Measurements from ENCODE around the gene CAMSAP1. TPM values are rescaled to one million over a fixed set of nuclear protein-coding genes. Genes with fewer than 3 reads are reported as not detected.
"Not testable (repeated sequence)": the region's sequence is repeated elsewhere in the genome, so short reads cannot be mapped to it uniquely, and the experiment has no call there.

Gene CAMSAP1
- total and polyA plus RNA-seq, 10 of the 15 experiments (the other 5 are each of a cell fraction or from before 2014, with no cell fraction given): 1.4 to 24.7 (median 8.0) TPM

DNA sequence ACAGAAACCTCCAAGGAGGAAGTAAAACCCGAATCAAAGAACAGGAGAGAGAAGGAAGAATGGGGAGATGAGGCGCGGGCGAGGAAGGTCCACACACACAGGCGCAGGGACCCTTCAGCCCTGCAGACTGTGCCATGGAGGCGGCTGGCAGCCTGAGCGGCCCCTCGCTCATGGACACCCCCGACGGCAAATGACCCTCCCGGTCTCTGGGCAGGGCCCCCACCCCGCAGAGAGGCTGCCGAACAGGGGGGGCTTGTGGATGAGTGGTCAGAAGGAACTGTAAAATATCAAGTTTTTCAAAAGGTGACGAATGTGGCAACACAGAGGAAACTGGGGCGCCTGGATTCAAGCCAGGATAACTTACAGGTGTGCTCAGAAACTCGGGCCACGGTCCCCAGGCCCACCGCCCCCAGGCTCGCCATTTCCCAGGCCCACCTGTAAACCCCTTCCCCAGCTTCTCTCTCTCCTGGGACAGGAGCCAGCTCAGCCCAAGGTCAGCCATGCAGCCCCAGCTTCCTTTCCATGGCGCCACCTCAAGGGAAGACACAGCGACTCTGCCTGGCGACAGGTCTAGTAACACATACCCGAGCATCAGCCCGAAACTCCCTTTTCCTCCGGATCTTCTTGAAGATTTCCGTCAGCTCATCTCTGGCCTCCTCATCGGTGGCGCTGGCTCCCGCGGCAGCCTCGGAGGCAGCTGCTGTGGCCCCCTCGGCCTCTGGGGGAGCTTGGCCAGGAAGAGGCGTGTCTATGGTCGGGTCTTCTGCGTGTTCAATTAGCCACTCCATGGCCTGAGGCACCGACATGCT is 37.3 kb upstream of the CAMSAP1 start (continued):
- TF ChIP-seq NRF1 (conservative IDR thresholded peaks at IDR 0.05; ENCODE audit: low read depth, low read length): no peak
- TF ChIP-seq IKZF1 (conservative IDR thresholded peaks at IDR 0.05): no peak
- TF ChIP-seq SPI1 (IDR thresholded peaks at IDR 0.05; ENCODE audit: borderline replicate concordance, insufficient read depth, low read depth, low read length): no peak
- TF ChIP-seq FOXK2 (IDR thresholded peaks at IDR 0.05): no peak
- no peak for TF ChIP-seq NFIC (IDR thresholded peaks at IDR 0.05; ENCODE audit: low read depth, low read length)
- no peak for TF ChIP-seq RBBP5 (conservative IDR thresholded peaks at IDR 0.05)
- TF ChIP-seq, protein P1, sequence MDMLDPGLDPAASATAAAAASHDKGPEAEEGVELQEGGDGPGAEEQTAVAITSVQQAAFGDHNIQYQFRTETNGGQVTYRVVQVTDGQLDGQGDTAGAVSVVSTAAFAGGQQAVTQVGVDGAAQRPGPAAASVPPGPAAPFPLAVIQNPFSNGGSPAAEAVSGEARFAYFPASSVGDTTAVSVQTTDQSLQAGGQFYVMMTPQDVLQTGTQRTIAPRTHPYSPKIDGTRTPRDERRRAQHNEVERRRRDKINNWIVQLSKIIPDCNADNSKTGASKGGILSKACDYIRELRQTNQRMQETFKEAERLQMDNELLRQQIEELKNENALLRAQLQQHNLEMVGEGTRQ (IDR thresholded peaks at IDR 0.05; ENCODE audit: borderline replicate concordance, low read depth, low read length): no peak

DNA sequence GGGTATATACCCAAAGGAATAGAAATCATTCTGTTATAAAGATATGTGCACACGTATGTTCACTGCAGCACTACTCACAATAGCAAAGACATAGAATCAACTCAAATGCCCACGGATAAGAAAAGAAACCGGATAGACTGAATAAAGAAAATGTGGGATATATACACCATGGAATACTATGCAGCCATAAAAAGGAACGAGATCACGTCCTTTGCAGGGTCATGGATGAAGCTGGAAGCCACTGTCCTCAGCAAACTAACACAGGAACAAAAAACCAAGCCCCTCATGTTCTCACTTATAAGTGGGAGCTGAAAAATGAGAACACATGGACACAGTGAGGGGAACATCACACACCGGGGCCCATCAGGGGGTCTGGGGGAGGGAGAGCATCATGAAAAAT is 36.3 kb upstream of the CAMSAP1 start:
- H3K4me2 ChIP-seq (ENCODE audit: control insufficient read depth, insufficient read depth); H3K79me2 ChIP-seq (ENCODE audit: control insufficient read depth, insufficient read depth, low read length); DNase-seq (ENCODE audit: low read depth, low spot score); RAD21 ChIA-PET (ENCODE audit: unreplicated experiment); H3K9ac ChIP-seq (ENCODE audit: control insufficient read depth, insufficient read depth, low read length); H3K27me3 ChIP-seq (replicated peaks in 1 of 2; ENCODE audit: control insufficient read depth in 2 of 2, insufficient read depth in 2 of 2, low read length in 1 of 2); H3K9me3 ChIP-seq (replicated peaks; ENCODE audit: control insufficient read depth, insufficient read depth, low read length); BruUV-seq (replicated peaks); H2AFZ ChIP-seq (ENCODE audit: control insufficient read depth, low read depth, low read length); H3K27ac ChIP-seq (ENCODE audit: control insufficient read depth, insufficient read depth); H4K20me1 ChIP-seq (ENCODE audit: control insufficient read depth, insufficient read depth); in situ Hi-C loops (cut with MboI); H3K4me1 ChIP-seq (ENCODE audit: control insufficient read depth, insufficient read depth, low read length); FAIRE-seq; CTCF ChIA-PET; POLR2A ChIA-PET; ATAC-seq; H3K4me3 ChIP-seq; intact Hi-C loops (cut with micrococcal nuclease; ENCODE audit: unreplicated experiment); SMC1A ChIA-PET (ENCODE audit: uncharacterized antibody, unreplicated experiment): not testable (repeated sequence)
- peaks cover 10 to 26% of the 10 kb centered on the region in 2 experiments; a peak in 3 of 4 replicates for H3K36me3 ChIP-seq (ENCODE audit: control insufficient read depth in 2 of 2, insufficient read depth in 2 of 2, low read length in 1 of 2)
- 96% methylated on average over 6 of the region's 6 CpGs for WGBS (ENCODE audit: insufficient coverage, insufficient replicate concordance, low lambda C conversion rate, missing lambda C conversion rate)
